Occipital lobe (tissue), 2 donors: ENCODE measurements around the gene CARS2. TPM values are rescaled to one million over a fixed set of nuclear protein-coding genes. Genes with fewer than 3 reads are reported as not detected.
"Not testable (repeated sequence)": the region's sequence is repeated elsewhere in the genome, so short reads cannot be mapped to it uniquely, and the experiment has no call there.

Experiments used
- DNase-seq: peaks from one replicate; lab custom pipeline; 2025; lab: John Stamatoyannopoulos, UW
- total RNA-seq: library from RNA; depleted of rRNA; stranded (reverse); fragments of >200 nt; gene quantifications from one replicate; pipeline ENCODE4 v1.2.3, GENCODE V29; 2014

The CARS2 gene
- total RNA-seq, 1 donor from 2014 or later = 56.9 TPM

GRCh38 chr13:110712081-110712848, 6.3 kb upstream of the CARS2 start:
- peak; percentile 83 for DNase-seq

GRCh38 chr13:110706570-110707372, 855 bp upstream of the CARS2 start:
- DNase-seq = no peak

GRCh38 chr13:110705356-110705825, 525 bp downstream of the CARS2 start:
- no peak for DNase-seq

- no peak for DNase-seq
Measured at GRCh38 chr13:110702591-110703526, 3.1 kb downstream of the CARS2 start.

- no peak for DNase-seq
Measured at GRCh38 chr13:110702089-110702488, 3.8 kb downstream of the CARS2 start.

GRCh38 chr13:110701061-110701460, 4.9 kb downstream of the CARS2 start:
- DNase-seq = not testable (repeated sequence)

GRCh38 chr13:110700641-110701040, 5.3 kb downstream of the CARS2 start:
- DNase-seq = no peak

GRCh38 chr13:110700186-110700585, 5.7 kb downstream of the CARS2 start:
- DNase-seq = no peak

- DNase-seq = no peak
Measured at GRCh38 chr13:110699148-110700145, 6.5 kb downstream of the CARS2 start.

- DNase-seq = no peak
Measured at GRCh38 chr13:110698689-110699088, 7.2 kb downstream of the CARS2 start.

GRCh38 chr13:110697842-110698241, 8.1 kb downstream of the CARS2 start:
- no peak for DNase-seq

- DNase-seq = no peak
Measured at GRCh38 chr13:110696776-110697175, 9.1 kb downstream of the CARS2 start.

GRCh38 chr13:110695774-110696173, 10.1 kb downstream of the CARS2 start:
- DNase-seq = not testable (repeated sequence)

GRCh38 chr13:110690516-110690915, 15.4 kb downstream of the CARS2 start:
- DNase-seq = no peak

GRCh38 chr13:110689711-110690110, 16.2 kb downstream of the CARS2 start:
- no peak for DNase-seq

GRCh38 chr13:110689041-110689440, 16.9 kb downstream of the CARS2 start:
- DNase-seq = no peak

- no peak for DNase-seq
Measured at GRCh38 chr13:110687736-110688135, 18.2 kb downstream of the CARS2 start.

GRCh38 chr13:110685305-110686020, 20.5 kb downstream of the CARS2 start:
- no peak for DNase-seq

- DNase-seq = no peak
Measured at GRCh38 chr13:110684388-110685056, 21.4 kb downstream of the CARS2 start.
